Keratinocyte (primary cell): Measurements from ENCODE around the gene LMOD2. TPM values are rescaled to one million over a fixed set of nuclear protein-coding genes. Genes with fewer than 3 reads are reported as not detected.

ENCODE experiments used
- DNase-seq: peaks from one replicate; pipeline ENCODE4 v3.0.0-alpha.2; 2011; ENCODE audit warnings: low read depth, missing footprints, low spot score
- FAIRE-seq: peaks from 2 replicates; lab custom pipeline; 2011; peaks lifted over from hg19 to GRCh38; lab: Jason Lieb, UNC
- H2AFZ ChIP-seq: 2 replicates; pipeline ENCODE4 v1.6.0; 2012; ENCODE audit warnings: low read length, control low read depth, inconsistent platforms; ENCODE audit not compliant: control insufficient read depth
- H3K27ac ChIP-seq: 2 replicates; pipeline ENCODE4 v1.5.1; 2011; ENCODE audit warnings: low read length; ENCODE audit not compliant: control insufficient read depth, insufficient read depth
- H3K27me3 ChIP-seq: 3 replicates; pipeline ENCODE4 v1.6.0; 2011; ENCODE audit warnings: low read length; ENCODE audit not compliant: control insufficient read depth, insufficient read depth; ENCODE audit errors: extremely low read depth
- H3K36me3 ChIP-seq, 2 experiments: 2 replicates in 1 of 2; 3 replicates in 1 of 2; pipeline ENCODE4 v1.5.1; 2011; ENCODE audit warnings: low read length in 2 of 2, mild to moderate bottlenecking in 1 of 2; ENCODE audit not compliant: control insufficient read depth in 2 of 2, insufficient read depth in 2 of 2; ENCODE audit errors: extremely low read depth in 1 of 2
- H3K4me1 ChIP-seq: 3 replicates; pipeline ENCODE4 v1.5.1; 2011; ENCODE audit warnings: low read length; ENCODE audit not compliant: control insufficient read depth, insufficient read depth; ENCODE audit errors: extremely low read depth
- H3K4me2 ChIP-seq: 3 replicates; pipeline ENCODE4 v1.6.0; 2011; ENCODE audit warnings: low read depth, low read length; ENCODE audit not compliant: control insufficient read depth, insufficient read depth; ENCODE audit errors: extremely low read depth
- H3K4me3 ChIP-seq, 3 experiments: fragments of 200-600 bp in 1 of 3; sonication (generic) in 1 of 3; 2 replicates in 2 of 3; 3 replicates in 1 of 3; pipeline ENCODE4 v1.5.1; 2011 to 2016; ENCODE audit warnings: low read length in 3 of 3, mild to moderate bottlenecking in 3 of 3, control low read depth in 2 of 3, inconsistent platforms in 1 of 3, low read depth in 1 of 3, mixed read lengths in 1 of 3, mixed run types in 1 of 3, moderate library complexity in 1 of 3; ENCODE audit not compliant: control insufficient read depth in 2 of 3, insufficient read depth in 2 of 3; ENCODE audit errors: extremely low read depth in 1 of 3
- H3K79me2 ChIP-seq: 2 replicates; pipeline ENCODE4 v1.6.0; 2012; ENCODE audit warnings: low read length; ENCODE audit not compliant: control insufficient read depth, insufficient read depth
- H3K9ac ChIP-seq: 3 replicates; pipeline ENCODE4 v1.6.0; 2011; ENCODE audit warnings: low read length; ENCODE audit not compliant: control insufficient read depth, insufficient read depth; ENCODE audit errors: extremely low read depth
- H3K9me1 ChIP-seq: 3 replicates; pipeline ENCODE4 v1.6.0; 2011; ENCODE audit warnings: low read length; ENCODE audit not compliant: control insufficient read depth, insufficient read depth; ENCODE audit errors: extremely low read depth
- H3K9me3 ChIP-seq: 2 replicates; pipeline ENCODE4 v1.5.1; 2012; ENCODE audit warnings: low read depth, low read length; ENCODE audit not compliant: control insufficient read depth
- H4K20me1 ChIP-seq: 3 replicates; pipeline ENCODE4 v1.6.0; 2011; ENCODE audit warnings: low read length; ENCODE audit not compliant: control insufficient read depth, insufficient read depth; ENCODE audit errors: extremely low read depth
- CTCF ChIP-seq, 3 experiments: IDR thresholded peaks in 1 of 3; conservative IDR thresholded peaks in 1 of 3; optimal IDR thresholded peaks in 1 of 3; 2 replicates in 2 of 3; 3 replicates in 1 of 3; pipeline versions ENCODE3 to v1.5.1; 2011; ENCODE audit warnings: low read length in 3 of 3, mild to moderate bottlenecking in 3 of 3, moderate library complexity in 2 of 3, control low read depth in 1 of 3, inconsistent platforms in 1 of 3; ENCODE audit not compliant: insufficient read depth in 2 of 3; ENCODE audit errors: extremely low read depth in 1 of 3
- EZH2 ChIP-seq: IDR thresholded peaks from one replicate; pipeline ENCODE4 v1.6.1; 2012; ENCODE audit warnings: inconsistent platforms, mild to moderate bottlenecking, low read length, moderate library complexity
- dilution Hi-C: fragments of 300-500 bp; cut with MboI; formaldehyde crosslinking; loops from one replicate; pipeline ENCODE4 v1.7.0; 2020; ENCODE audit warnings: low sequenced_read_pairs; ENCODE audit not compliant: extremely low pct_ligation_motif_present
- polyA plus RNA-seq, 5 experiments: library from polyadenylated mRNA; depleted of rRNA in 3 of 5; stranded (reverse) in 3 of 5; stranded (forward) in 1 of 5; unstranded in 1 of 5; fragments of >200 nt; gene quantifications; 1 replicate in 1 of 5; 2 replicates in 3 of 5; 3 replicates in 1 of 5; pipeline versions ENCODE4 v1.2.1 to v1.2.3, GENCODE V29; 2011 to 2012; ENCODE audit warnings: missing spikeins in 2 of 5, low read depth in 1 of 5, low replicate concordance in 1 of 5

LMOD2 gene
- polyA plus RNA-seq, 1 donor (not counting 4 experiments of a cell fraction or from before 2014, with no cell fraction given) = not detected

GRCh38 chr7:123666492-123666891, 10.8 kb downstream of the LMOD2 start:
- Histone ChIP-seq H3K9me1 (no peaks in the 10 kb centered on the region), H3K4me2 (no peak overlapping the region), H4K20me1 (no peaks in the 10 kb centered on the region), H3K79me2 (no peaks in the 10 kb centered on the region), H3K9me3 (no peaks in the 10 kb centered on the region), H3K27me3 (no peaks in the 10 kb centered on the region), H3K27ac (no peak overlapping the region), H2AFZ (no peak overlapping the region), H3K4me1 (no peaks in the 10 kb centered on the region), H3K4me3 (no peak overlapping the region), H3K36me3 (no peaks in the 10 kb centered on the region), H3K9ac (no peak overlapping the region)
- TF ChIP-seq CTCF (optimal IDR thresholded peaks at IDR 0.05 in 1 of 3, IDR thresholded peaks at IDR 0.05 in 1 of 3, conservative IDR thresholded peaks at IDR 0.05 in 1 of 3; ENCODE audit: extremely low read depth in 1 of 3, insufficient read depth in 2 of 3, low read length in 3 of 3) = no peak
- TF ChIP-seq EZH2 = no peak
- dilution Hi-C loops = no loop called here
- DNase-seq = no peak
- FAIRE-seq = no peak

GRCh38 chr7:123669485-123669884, 13.8 kb downstream of the LMOD2 start:
- H3K27ac ChIP-seq = no peak overlapping the region
- H3K36me3 ChIP-seq = no peaks in the 10 kb centered on the region
- no peak for FAIRE-seq
- H3K27me3 ChIP-seq = no peaks in the 10 kb centered on the region
- H3K9me3 ChIP-seq = no peaks in the 10 kb centered on the region
- H2AFZ ChIP-seq = no peak overlapping the region
- no peak for DNase-seq
- dilution Hi-C loops = no loop called here
- H3K4me3 ChIP-seq = no peak overlapping the region
- no peak overlapping the region for H3K9ac ChIP-seq
- H3K4me2 ChIP-seq = no peak overlapping the region
- no peaks in the 10 kb centered on the region for H4K20me1 ChIP-seq
- no peaks in the 10 kb centered on the region for H3K79me2 ChIP-seq
- H3K9me1 ChIP-seq = no peaks in the 10 kb centered on the region
- TF ChIP-seq CTCF (optimal IDR thresholded peaks at IDR 0.05 in 1 of 3, IDR thresholded peaks at IDR 0.05 in 1 of 3, conservative IDR thresholded peaks at IDR 0.05 in 1 of 3; ENCODE audit: extremely low read depth in 1 of 3, insufficient read depth in 2 of 3, low read length in 3 of 3) (no peak), EZH2 (no peak)
- peaks cover 18% of the 10 kb centered on the region for H3K4me1 ChIP-seq
